NB4 (cell line): ENCODE measurements around the gene RPEL1.
A peak's percentile ranks its signal among the peaks of the same experiment; 100 is the strongest.
"Not testable (repeated sequence)": the region's sequence is repeated elsewhere in the genome, so short reads cannot be mapped to it uniquely, and the experiment has no call there.

Experiments
- DNase-seq: peaks from one replicate; pipeline ENCODE4 v3.0.0; 2010; ENCODE audit warnings: low read depth
- H3K4me3 ChIP-seq: one replicate; pipeline ENCODE4 v1.5.1; 2011; ENCODE audit warnings: mild to moderate bottlenecking, low read depth, low read length, moderate library complexity
- CTCF ChIP-seq: IDR thresholded peaks from one replicate; pipeline ENCODE4 v1.5.1; 2012; ENCODE audit warnings: low read depth, low read length
- MYC ChIP-seq: IDR thresholded peaks from 2 replicates; pipeline ENCODE4 v1.6.1; 2011; ENCODE audit warnings: low read depth, low read length
- POLR2A ChIP-seq: IDR thresholded peaks from 2 replicates; pipeline ENCODE4 v1.6.1; 2011; ENCODE audit warnings: mild to moderate bottlenecking; ENCODE audit not compliant: insufficient read length; ENCODE audit errors: extremely low read depth
- TF ChIP-seq, protein P1 (sequence below): IDR thresholded peaks from 2 replicates; pipeline ENCODE4 v1.6.1; 2011; ENCODE audit warnings: low read depth, low read length

The RPEL1 gene

DNA sequence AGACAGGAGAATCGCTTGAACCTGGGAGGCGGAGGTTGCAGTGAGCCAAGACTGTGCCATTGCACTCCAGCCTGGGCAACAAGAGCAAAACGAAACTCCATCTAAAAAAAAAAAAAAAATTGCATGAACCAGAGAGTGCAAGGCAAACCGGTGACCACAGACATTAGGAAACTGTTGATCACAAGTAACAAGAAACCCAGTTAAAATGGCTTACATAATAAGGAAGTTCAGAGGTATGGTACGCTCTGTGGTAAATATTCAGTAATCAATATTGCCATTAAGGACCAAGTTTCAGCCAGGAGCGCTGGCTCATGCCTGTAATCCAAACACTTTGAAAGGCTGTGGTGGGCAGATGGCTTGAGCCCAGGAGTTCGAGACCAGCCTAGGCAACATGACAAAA, 43.4 kb upstream of the RPEL1 start:
- peak; percentile 90 for DNase-seq
- no peak overlapping the region for H3K4me3 ChIP-seq
- TF ChIP-seq CTCF: no peak
- TF ChIP-seq, protein P1, sequence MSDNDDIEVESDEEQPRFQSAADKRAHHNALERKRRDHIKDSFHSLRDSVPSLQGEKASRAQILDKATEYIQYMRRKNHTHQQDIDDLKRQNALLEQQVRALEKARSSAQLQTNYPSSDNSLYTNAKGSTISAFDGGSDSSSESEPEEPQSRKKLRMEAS: no peak
- TF ChIP-seq MYC: no peak
- no peak for TF ChIP-seq POLR2A

DNA sequence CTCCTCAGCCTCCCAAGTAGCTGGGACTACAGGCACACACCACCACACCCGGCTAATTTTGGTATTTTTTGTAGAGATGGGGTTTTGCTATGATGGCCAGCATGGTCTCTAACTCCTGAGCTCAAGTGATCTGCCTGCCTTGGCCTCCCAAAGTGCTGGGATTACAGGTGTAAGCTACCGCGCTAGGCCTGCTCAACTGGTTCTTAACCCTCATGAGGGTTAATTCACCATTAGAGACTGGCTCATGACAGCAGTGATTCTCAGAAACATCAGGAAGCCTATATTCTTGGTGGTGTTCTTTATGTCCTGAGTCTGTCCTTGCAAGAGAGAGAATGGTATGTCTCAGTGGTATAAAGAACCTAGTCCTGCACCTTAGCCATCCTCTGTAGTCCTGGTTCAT, 42.2 kb upstream of the RPEL1 start:
- H3K4me3 ChIP-seq: no peak overlapping the region
- TF ChIP-seq CTCF (no peak), MYC (no peak)
- DNase-seq: no peak

GRCh38 chr10:103204353-103205255, 41.1 kb upstream of the RPEL1 start:
- H3K4me3 ChIP-seq: no peak overlapping the region
- TF ChIP-seq CTCF: no peak
- TF ChIP-seq, protein P1: no peak
- TF ChIP-seq MYC: no peak
- TF ChIP-seq POLR2A: no peak
- DNase-seq: no peak

- not testable (repeated sequence) for DNase-seq, H3K4me3 ChIP-seq
Measured at GRCh38 chr10:103205401-103205800, 40.3 kb upstream of the RPEL1 start.

DNA sequence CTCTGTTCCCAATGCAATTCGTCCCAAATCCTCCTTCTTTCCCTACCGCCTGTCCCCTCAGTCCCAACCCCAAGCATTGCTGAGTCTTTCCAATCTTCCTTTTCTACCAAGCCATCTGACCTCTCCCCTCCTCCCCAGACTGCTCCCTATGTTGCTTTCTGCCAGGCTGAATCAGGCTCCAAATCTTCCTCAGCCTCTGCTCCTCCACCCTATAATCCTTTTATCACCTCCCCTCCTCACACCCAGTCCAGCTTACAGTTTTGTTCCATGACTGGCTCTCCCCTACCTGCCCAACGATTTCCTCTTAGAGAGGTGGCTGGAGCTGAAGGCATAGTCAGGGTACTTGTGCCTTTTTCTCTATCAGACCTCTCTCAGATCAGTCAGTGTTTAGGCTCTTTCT, 39.0 kb upstream of the RPEL1 start:
- not testable (repeated sequence) for H3K4me3 ChIP-seq, DNase-seq

GRCh38 chr10:103207141-103207540, 38.5 kb upstream of the RPEL1 start:
- TF ChIP-seq CTCF: no peak
- TF ChIP-seq, protein P1: no peak
- no peak for TF ChIP-seq POLR2A
- no peak for TF ChIP-seq MYC
- no peak for DNase-seq
- H3K4me3 ChIP-seq: no peak overlapping the region

DNA sequence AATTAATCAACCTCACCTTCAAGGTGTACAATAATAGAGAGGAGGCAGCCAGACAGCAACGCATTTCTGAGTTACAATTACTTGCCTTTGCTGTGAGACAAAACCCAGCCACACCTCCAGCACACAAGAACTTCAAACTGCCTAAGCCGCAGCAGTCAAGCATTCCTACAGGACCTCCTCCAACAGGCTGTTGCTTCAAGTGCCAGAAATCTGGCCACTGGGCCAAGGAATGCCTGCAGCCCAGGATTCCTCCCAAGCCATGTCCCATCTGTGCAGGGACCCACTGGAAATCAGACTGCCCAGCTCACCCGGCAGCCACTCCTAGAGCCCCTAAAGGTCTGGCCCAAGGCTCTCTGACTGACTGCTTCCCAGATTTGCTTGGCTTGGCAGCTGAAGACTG, 38.0 kb upstream of the RPEL1 start:
- H3K4me3 ChIP-seq, DNase-seq: not testable (repeated sequence)

GRCh38 chr10:103210262-103210661, 35.4 kb upstream of the RPEL1 start:
- DNase-seq: not testable (repeated sequence)

More at GRCh38 chr10:103210262-103210661, 35.4 kb upstream of the RPEL1 start:
- not testable (repeated sequence) for H3K4me3 ChIP-seq
